Neutrophil (primary cell): Measurements from ENCODE around the gene STPG4.

Experiments used
- H3K27ac ChIP-seq: fragments of 200-600 bp; sonication (generic); 2 replicates; pipeline ENCODE4 v1.5.1; 2016; ENCODE audit warnings: mild to moderate bottlenecking, moderate library complexity
- H3K27me3 ChIP-seq: fragments of 200-600 bp; sonication (generic); 2 replicates; pipeline ENCODE4 v1.6.0; 2016; ENCODE audit warnings: mild to moderate bottlenecking
- H3K36me3 ChIP-seq: fragments of 200-600 bp; sonication (generic); 2 replicates; pipeline ENCODE4 v1.5.1; 2017
- H3K4me1 ChIP-seq, 2 experiments: fragments of 200-600 bp in 1 of 2; sonication (generic) in 1 of 2; 1 replicate in 1 of 2; 2 replicates in 1 of 2; pipeline versions ENCODE4 v1.5.1 to v1.6.1; 2013 to 2016; ENCODE audit warnings: low read depth in 1 of 2, low read length in 1 of 2, mild to moderate bottlenecking in 1 of 2, moderate library complexity in 1 of 2; ENCODE audit not compliant: control insufficient read depth in 1 of 2, insufficient read depth in 1 of 2
- H3K4me3 ChIP-seq, 2 experiments: fragments of 200-600 bp in 1 of 2; sonication (generic) in 1 of 2; 1 replicate in 1 of 2; 2 replicates in 1 of 2; pipeline ENCODE4 v1.5.1; 2013 to 2016; ENCODE audit warnings: low read depth in 1 of 2, low read length in 1 of 2, mild to moderate bottlenecking in 1 of 2, moderate library complexity in 1 of 2
- H3K9me3 ChIP-seq: fragments of 200-600 bp; sonication (generic); 2 replicates; pipeline ENCODE4 v1.5.1; 2016
- TF ChIP-seq, protein P1 (sequence below): fragments of 200-600 bp; sonication (generic); IDR thresholded peaks from 2 replicates; pipeline ENCODE4 v1.5.1; 2016; ENCODE audit warnings: antibody characterized with exemption

STPG4 gene

DNA sequence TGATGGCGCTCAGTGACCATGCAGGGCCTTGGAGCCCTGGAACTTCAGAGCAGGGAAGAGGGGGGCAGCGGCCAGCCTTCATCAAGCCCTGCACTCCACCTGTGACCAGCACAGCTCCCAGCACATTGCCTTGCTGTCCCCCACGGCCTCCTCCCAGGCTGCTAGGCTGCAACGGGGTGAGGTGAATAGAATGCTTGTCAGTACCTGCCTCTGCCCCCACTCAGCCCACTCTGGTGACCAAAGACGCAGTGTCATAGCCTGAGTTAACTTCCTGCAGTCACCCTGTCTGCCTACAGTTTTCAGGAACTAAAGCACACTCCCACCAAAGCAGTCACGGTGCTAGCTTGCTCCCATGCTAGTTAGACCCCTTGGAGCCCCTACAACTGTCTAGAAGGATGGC is 72.1 kb downstream of the STPG4 start:
- Histone ChIP-seq H3K4me3 (no peak overlapping the region), H3K9me3 (no peaks in the 10 kb centered on the region), H3K36me3 (no peaks in the 10 kb centered on the region), H3K27me3 (peaks cover 19% of the 10 kb centered on the region), H3K4me1 (no peaks in the 10 kb centered on the region), H3K27ac (no peak overlapping the region)
- TF ChIP-seq, protein P1, sequence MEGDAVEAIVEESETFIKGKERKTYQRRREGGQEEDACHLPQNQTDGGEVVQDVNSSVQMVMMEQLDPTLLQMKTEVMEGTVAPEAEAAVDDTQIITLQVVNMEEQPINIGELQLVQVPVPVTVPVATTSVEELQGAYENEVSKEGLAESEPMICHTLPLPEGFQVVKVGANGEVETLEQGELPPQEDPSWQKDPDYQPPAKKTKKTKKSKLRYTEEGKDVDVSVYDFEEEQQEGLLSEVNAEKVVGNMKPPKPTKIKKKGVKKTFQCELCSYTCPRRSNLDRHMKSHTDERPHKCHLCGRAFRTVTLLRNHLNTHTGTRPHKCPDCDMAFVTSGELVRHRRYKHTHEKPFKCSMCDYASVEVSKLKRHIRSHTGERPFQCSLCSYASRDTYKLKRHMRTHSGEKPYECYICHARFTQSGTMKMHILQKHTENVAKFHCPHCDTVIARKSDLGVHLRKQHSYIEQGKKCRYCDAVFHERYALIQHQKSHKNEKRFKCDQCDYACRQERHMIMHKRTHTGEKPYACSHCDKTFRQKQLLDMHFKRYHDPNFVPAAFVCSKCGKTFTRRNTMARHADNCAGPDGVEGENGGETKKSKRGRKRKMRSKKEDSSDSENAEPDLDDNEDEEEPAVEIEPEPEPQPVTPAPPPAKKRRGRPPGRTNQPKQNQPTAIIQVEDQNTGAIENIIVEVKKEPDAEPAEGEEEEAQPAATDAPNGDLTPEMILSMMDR: no peak

DNA sequence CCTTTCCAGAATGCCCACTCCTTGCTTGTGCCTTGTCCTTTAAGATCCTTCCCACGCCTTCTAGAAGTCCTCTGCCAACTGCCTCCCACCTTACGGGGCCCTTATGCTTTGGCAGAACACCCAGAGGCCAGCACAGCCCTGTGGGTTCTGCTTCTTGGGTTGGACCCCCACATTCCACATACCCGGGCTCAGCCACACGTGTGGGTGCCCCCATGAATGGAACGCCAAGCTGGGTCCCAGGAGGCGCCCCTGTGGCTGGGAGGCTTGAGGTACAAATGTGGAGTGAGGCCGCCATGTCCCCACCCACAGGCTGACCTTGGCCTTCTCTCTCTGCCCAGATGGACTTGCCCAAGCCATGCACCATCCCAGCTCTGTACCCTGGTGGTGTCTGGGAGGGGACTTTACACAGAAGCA is 74.2 kb downstream of the STPG4 start:
- TF ChIP-seq, protein P1: no peak
- Histone ChIP-seq H3K36me3 (no peaks in the 10 kb centered on the region), H3K27me3 (peaks cover 19% of the 10 kb centered on the region), H3K4me3 (no peak overlapping the region), H3K9me3 (no peaks in the 10 kb centered on the region), H3K4me1 (no peaks in the 10 kb centered on the region), H3K27ac (no peak overlapping the region)

DNA sequence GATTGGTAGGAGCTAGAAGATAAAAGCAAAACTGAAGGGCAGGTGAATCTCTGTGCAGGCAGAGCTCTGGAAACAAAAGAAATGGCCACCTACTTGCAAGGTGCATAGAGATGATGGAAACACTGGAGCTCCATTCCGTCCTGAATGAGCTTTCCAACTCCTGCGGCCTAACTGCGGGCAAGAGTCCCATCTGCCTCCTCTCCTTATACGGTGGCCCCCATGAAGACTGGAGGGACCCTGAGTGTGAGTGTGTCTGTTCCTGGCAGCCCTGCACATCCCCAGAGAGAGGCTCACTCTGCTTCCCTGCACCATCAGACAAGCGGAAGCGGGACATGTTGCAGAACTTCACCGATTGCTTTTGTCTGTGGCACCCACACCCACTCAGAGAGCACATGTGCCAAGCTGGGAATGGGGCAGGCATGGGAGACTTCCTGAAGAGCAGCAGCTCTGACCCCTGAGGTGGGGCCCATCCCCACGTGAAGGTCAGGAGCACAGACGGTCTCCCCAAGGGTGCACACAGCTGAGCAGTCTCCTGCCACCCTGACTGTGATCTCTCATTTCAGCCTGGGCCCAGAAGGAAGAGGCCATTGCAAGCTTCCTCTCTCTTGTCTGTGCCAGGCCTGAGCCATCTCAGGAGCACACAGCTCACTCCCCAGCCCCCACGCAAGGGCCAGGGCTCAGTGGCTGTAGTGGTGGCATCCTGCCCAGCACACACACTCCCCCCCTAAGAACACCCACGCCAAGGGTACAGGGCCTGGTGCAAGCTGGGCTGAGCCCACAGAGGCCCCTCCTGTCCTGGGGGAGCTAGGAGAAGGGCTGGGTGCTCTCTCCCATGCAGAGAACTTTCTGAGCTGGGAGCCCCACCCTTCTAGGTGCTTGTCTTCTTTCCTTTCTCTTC is 75.3 kb downstream of the STPG4 start:
- Histone ChIP-seq H3K36me3 (no peaks in the 10 kb centered on the region), H3K4me1 (no peaks in the 10 kb centered on the region), H3K27ac (no peak overlapping the region), H3K27me3 (peaks cover 19% of the 10 kb centered on the region), H3K9me3 (no peaks in the 10 kb centered on the region), H3K4me3 (no peak overlapping the region)
- TF ChIP-seq, protein P1: no peak

DNA sequence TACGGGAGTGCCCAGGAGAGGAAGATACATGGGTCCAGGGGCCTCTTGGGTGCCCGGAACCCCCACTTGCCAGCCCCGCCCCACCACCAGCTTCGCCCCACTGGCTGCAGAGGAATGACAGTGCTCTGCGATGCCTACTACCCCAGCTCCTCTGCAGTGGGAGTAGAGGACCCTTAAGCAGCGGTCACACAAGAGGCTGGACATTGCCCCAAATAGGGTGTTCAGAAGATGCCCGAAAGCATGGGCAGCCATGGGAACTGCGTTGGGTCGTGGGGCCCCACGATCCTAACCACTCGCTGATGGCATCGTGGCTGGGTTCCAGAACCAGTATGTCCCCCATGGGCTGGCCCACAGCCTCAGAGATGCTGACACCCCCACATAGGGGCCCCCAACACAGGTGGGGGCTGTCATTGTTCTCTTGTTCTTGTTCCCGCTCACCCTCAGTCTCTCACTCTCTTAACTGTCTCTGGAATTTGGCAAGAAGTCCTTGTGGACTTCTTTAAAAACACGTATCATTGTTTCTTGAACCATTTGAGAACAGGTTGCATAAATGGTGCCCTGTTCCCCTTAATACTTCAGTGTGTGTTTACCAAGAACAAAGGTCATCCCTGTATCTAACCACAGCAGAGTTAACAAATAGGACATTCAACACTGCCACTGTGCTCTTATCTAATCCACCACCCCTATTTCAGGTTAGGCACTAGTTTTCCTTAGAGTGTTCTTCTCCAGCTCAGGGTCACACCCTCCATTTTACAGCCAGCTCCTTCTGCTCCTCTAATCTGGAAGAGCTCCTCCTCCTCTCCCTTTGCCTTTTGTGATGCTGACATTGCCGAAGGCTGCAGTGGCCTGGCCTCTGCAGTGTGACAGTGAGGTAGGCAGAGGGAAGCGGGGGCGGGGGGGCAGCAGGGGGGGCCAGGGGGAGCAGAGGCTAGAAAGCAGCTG is 76.3 kb downstream of the STPG4 start:
- TF ChIP-seq, protein P1: no peak
- Histone ChIP-seq H3K36me3 (peaks cover 4% of the 10 kb centered on the region), H3K27ac (no peak overlapping the region), H3K9me3 (no peaks in the 10 kb centered on the region), H3K4me3 (no peak overlapping the region), H3K4me1 (no peaks in the 10 kb centered on the region), H3K27me3 (peaks cover 19% of the 10 kb centered on the region)

DNA sequence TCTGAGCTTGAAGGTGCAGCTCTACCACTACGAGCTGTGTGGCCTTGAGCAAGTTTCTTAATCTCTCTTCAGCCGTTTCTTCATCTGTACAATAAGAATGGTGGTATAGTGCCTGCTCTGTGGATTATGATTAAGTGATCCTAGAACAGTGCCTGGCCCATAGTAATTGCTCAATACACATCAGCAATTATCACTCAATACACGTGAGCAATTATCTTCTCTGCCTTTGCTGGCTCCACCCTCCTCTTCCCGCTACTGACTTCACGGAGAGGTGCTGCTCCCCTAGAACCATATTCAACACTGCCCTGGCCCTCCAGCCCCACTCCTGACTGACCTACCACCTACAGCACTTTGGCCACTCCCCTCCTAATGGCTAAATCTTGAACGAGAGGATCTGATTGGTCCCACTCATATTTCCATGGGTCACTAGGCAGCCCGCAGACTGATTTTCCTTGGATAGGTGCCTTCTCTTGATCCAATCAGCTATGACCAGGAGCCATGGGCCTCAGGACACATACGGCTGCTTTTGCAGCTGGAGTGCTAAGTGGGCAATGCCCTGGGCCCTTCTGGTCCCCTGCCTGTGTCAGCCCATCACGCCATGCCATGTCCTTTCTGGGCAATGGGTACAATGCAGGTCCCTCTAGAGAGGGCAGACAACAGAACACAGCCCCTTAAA is 77.5 kb downstream of the STPG4 start:
- Histone ChIP-seq H3K27me3 (peaks cover 10% of the 10 kb centered on the region), H3K9me3 (no peaks in the 10 kb centered on the region), H3K4me3 (no peak overlapping the region), H3K4me1 (peaks cover 4 to 5% of the 10 kb centered on the region in 2 experiments), H3K27ac (no peak overlapping the region), H3K36me3 (peaks cover 10% of the 10 kb centered on the region)
- TF ChIP-seq, protein P1: no peak
